GM12873 (cell line): ENCODE results near the gene TAGLN.

ENCODE experiments used
- TF ChIP-seq, protein P1 (sequence below): IDR thresholded peaks from 2 replicates; pipeline ENCODE4 v1.5.1; 2012; ENCODE audit warnings: low read depth, mild to moderate bottlenecking, moderate library complexity, low read length, control low read depth; ENCODE audit not compliant: insufficient read depth; ENCODE audit errors: missing control alignments

The TAGLN gene

DNA sequence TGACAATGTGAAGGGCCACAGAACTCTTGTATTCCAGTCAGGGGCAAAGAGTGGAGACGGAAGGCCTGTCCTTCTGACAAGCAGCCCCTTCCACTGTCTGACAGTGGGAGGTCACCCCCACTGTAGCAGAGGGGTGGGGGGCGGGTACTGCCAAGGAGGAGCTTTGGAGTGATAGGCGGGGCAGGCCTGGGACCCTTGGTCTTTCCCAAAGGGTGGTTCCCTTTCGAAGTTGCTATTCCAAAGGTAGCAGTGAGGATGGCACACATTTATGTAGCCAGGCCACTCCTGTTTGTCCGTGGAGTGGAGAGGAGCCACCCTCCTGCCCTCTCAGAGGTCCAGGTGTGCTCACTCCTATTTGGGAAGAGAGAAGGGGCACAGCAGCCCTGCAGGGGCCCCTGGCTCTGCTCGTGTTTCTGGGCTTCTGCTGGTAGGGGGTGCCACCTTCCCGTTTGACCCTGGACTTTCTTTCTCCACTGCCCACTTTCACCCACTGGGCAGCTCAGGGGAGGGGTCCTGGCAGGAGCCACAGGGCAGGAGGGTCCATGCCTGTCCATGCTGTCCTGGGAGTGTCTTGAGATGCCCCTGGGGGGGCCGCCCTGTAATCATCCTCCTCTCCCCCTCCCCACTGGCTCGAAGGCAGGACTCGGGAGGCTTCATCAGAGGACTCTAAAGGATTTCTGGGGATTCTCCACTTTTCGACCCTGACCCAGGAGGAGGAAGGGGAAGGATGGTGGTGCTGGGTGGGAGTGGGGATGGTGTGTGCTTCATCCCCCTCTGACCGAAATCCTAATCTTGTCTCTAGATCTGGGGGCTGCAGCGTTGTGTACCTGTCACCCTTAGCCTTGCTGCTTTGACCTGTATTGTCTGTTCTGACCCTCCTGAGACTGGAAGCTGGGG is 994 bp downstream of the TAGLN start:
- TF ChIP-seq, protein P1, sequence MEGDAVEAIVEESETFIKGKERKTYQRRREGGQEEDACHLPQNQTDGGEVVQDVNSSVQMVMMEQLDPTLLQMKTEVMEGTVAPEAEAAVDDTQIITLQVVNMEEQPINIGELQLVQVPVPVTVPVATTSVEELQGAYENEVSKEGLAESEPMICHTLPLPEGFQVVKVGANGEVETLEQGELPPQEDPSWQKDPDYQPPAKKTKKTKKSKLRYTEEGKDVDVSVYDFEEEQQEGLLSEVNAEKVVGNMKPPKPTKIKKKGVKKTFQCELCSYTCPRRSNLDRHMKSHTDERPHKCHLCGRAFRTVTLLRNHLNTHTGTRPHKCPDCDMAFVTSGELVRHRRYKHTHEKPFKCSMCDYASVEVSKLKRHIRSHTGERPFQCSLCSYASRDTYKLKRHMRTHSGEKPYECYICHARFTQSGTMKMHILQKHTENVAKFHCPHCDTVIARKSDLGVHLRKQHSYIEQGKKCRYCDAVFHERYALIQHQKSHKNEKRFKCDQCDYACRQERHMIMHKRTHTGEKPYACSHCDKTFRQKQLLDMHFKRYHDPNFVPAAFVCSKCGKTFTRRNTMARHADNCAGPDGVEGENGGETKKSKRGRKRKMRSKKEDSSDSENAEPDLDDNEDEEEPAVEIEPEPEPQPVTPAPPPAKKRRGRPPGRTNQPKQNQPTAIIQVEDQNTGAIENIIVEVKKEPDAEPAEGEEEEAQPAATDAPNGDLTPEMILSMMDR: no peak

DNA sequence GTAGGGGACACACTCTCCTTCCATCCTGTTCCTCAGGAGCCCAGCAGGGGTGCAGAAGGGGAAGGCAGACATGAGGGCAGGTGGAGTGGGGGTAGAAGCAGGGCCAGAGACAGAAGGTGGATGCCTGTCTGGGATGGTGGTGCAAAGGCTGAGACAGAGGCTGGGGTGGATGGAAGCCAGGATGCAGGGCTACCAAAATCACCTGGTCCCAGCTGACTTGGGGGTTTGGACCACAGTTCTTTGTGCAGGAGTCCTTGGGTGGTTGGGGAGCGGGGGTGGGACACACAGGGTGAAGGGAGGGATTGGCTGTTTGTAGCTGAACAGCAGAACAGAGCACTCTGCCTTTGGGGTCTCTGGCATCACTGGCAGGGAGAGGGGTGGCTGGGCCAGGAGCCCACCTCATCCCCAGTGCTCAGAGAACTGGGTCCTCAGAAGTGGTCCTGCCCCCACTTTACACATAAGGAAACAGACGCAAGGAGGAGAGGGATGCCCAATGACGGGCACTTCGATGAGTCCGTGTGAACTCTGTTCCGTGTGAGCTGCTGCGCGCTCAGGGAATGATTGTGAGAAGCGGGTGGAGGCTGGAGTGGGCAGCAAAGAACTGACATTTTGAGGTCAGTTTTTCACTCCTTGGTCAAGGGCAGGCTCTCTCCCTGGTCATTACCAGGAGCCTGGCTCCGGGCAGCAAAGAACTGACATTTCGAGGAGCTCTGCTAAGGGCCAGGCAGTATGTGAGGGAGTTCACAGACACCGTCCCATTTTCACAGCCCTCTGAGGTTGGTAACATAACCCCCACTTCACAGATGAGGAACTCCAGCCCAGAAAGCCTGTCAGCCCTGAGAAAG is 1.9 kb downstream of the TAGLN start:
- TF ChIP-seq, protein P1: no peak

DNA sequence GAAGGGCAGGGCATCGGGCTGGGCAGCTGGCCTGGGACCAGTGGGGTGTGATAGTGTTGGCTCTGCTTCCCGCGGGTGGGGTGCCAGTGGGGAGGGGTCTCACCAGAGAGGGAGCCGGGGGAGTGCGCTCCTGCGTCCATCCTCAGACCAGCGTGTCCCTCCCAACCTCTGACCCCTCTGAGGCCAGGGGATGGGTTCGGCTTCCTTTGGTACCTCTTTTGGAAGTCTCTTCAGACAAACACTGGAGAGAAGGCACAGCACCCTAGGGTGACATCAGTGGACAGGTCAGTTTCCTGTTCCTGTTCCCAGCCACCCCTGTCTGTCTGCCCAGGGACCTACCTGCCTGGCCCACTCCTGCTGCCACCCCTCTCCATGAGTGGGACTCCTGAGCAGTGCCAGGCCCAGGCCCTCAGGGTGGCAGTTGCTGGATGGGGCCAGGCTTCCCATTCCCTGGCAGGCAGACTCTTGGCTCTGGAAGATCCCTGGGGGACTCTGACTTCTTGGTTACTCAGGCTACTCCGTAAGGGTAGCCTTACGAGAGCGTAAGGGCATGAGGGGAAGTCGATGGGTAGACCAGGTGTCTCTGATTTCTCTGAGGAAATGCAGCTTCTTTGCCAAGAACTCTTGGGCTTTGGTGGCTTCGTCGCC is 2.6 kb downstream of the TAGLN start:
- TF ChIP-seq, protein P1: no peak

DNA sequence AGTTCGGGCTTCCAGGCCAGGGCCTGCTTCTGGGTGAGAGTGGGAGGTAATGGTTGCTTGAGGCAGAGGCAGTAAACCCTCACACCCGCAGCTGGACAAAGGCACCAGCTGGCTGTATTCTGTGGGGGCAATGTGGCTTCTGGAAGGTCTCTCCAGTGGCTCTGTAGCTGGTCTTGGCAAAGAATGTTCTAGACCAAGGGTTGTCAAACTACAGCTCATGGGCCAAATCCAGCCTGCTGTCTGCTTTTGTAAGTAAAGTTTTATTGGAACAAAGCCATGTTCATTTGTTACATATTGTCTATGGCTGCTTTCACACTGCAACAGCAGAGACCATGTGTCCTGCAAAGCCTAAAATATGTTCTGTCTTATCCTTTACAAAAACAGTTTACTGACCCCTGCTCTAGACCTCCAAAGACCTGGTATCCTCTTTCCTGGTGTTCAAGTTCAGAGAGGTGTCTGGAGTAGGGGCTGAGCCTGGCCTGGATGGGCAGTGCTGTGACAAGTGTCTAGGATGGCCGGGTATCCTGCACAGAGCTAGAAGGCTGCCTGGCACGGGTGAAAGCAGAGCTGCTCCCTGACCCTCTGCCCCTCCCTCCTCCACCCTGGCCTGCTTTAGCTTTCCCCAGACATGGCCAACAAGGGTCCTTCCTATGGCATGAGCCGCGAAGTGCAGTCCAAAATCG is 3.4 kb downstream of the TAGLN start:
- TF ChIP-seq, protein P1: no peak

DNA sequence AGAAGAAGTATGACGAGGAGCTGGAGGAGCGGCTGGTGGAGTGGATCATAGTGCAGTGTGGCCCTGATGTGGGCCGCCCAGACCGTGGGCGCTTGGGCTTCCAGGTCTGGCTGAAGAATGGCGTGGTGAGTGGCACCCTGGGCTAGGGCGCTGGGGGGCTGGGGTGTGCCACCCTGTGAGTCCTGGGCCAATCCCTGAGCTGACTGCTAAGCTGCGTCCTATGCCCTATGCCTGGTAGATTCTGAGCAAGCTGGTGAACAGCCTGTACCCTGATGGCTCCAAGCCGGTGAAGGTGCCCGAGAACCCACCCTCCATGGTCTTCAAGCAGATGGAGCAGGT is 3.9 kb downstream of the TAGLN start:
- TF ChIP-seq, protein P1: no peak

DNA sequence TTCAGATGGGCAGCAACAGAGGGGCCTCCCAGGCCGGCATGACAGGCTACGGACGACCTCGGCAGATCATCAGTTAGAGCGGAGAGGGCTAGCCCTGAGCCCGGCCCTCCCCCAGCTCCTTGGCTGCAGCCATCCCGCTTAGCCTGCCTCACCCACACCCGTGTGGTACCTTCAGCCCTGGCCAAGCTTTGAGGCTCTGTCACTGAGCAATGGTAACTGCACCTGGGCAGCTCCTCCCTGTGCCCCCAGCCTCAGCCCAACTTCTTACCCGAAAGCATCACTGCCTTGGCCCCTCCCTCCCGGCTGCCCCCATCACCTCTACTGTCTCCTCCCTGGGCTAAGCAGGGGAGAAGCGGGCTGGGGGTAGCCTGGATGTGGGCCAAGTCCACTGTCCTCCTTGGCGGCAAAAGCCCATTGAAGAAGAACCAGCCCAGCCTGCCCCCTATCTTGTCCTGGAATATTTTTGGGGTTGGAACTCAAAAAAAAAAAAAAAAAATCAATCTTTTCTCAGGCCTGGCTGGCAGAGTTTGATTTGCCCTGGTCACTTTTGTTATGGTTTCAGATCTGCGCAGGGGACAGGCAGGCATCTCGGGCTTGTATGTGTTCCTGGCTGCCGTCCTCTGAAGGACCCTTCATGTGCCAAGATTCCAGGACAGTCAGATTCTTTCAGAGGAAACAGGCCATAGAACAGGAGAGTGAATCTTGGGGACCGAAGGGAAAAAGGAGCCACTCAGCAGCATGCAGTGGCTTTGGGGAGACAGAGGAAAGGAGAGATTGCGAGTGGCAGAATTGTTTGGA is 5.3 kb downstream of the TAGLN start:
- TF ChIP-seq, protein P1: no peak
